Daoy (cell line): Measurements from ENCODE around the gene COMMD6. TPM values are rescaled to one million over a fixed set of nuclear protein-coding genes. Genes with fewer than 3 reads are reported as not detected.

Source experiments
- DNase-seq: peaks from one replicate; pipeline ENCODE4 v3.0.0-alpha.2; 2015; ENCODE audit warnings: low read depth
- total RNA-seq: library from RNA; depleted of rRNA; stranded (reverse); fragments of >200 nt; shearing (Covaris generic); gene quantifications from 2 replicates; pipeline ENCODE4 v1.2.3, GENCODE V29; 2014

The COMMD6 gene
- total RNA-seq, 1 experiment from 2014 or later, result 112 TPM

GRCh38 chr13:75521956-75522355, 15.7 kb downstream of the COMMD6 start:
- DNase-seq, result no peak

- no peak for DNase-seq
Observed at GRCh38 chr13:75518439-75519088, 19.1 kb downstream of the COMMD6 start.

GRCh38 chr13:75514080-75514995, 23.3 kb downstream of the COMMD6 start:
- DNase-seq, result no peak

GRCh38 chr13:75513271-75513670, 24.4 kb downstream of the COMMD6 start:
- DNase-seq, result no peak

- DNase-seq, result no peak
Observed at GRCh38 chr13:75512253-75512652, 25.4 kb downstream of the COMMD6 start.

GRCh38 chr13:75511051-75511625, 26.5 kb downstream of the COMMD6 start:
- DNase-seq, result no peak

GRCh38 chr13:75508002-75508548, 29.6 kb downstream of the COMMD6 start:
- DNase-seq, result no peak

- DNase-seq, result no peak
Observed at GRCh38 chr13:75507027-75508001, 30.3 kb downstream of the COMMD6 start.

GRCh38 chr13:75506018-75506417, 31.6 kb downstream of the COMMD6 start:
- DNase-seq, result no peak

- DNase-seq, result no peak
Observed at GRCh38 chr13:75505327-75505726, 32.3 kb downstream of the COMMD6 start.

- no peak for DNase-seq
Observed at GRCh38 chr13:75495938-75496337, 41.7 kb downstream of the COMMD6 start.

GRCh38 chr13:75494491-75494890, 43.1 kb downstream of the COMMD6 start:
- no peak for DNase-seq

- no peak for DNase-seq
Observed at GRCh38 chr13:75493156-75493555, 44.5 kb downstream of the COMMD6 start.

GRCh38 chr13:75492389-75492788, 45.3 kb downstream of the COMMD6 start:
- DNase-seq, result no peak

GRCh38 chr13:75491376-75491775, 46.3 kb downstream of the COMMD6 start:
- DNase-seq, result no peak

- peak; percentile 31 for DNase-seq
Observed at GRCh38 chr13:75489502-75490263, 48.0 kb downstream of the COMMD6 start.

GRCh38 chr13:75486146-75487062, 51.2 kb downstream of the COMMD6 start:
- DNase-seq, result no peak

GRCh38 chr13:75485286-75486062, 52.2 kb downstream of the COMMD6 start:
- peak; percentile 21 for DNase-seq

- no peak for DNase-seq
Observed at GRCh38 chr13:75482820-75483079, 54.9 kb downstream of the COMMD6 start.
